Glomerular visceral epithelial cell (primary cell): ENCODE measurements around the gene EFNA5.
A peak's percentile ranks its signal among the peaks of the same experiment; 100 is the strongest.

ENCODE experiments used
- DNase-seq: peaks from one replicate; pipeline ENCODE4 v3.0.0-alpha.2; 2016; ENCODE audit errors: extremely low spot score

EFNA5 gene

DNA sequence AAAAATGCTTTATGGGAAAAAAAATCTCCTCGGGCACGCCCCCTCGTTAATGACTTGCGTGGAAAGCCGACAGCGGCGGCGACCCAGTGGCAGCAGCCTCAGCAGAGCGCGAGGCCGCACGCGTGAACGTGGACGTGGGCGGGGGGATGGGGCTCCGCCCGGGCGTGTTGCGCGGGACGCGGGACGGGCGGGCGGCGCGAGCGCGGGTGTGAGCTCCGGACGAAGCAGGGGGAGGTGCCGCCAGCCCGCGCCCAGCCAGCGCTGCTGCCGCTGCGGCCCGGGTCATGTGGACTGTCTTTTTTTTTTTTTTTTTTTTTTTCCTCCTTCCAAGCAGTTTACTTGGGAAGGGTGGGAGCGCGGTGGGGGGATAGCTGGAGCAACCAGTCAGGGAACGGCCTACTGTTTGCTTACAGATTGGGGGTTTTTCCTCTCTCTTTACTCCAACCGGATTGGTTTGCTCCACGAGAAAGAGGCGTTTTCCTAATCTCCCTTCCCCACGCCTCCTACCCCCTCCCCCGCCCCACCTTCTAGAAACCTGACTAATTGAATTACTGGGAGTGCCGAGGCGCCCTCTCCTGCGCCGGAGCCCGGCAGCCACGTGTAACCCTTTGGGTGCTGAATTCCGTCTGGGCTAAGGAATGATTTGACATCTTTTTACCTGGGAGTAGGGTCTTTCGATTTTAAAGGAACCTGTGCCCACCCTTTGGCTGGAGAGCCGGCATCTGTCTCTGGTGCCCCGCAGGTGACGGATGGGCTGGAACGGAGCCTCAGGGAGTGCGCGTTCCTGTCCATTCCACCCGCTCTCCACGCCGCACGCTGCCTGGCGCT lies 1.7 kb upstream of the EFNA5 start:
- peak; percentile 99 for DNase-seq

DNA sequence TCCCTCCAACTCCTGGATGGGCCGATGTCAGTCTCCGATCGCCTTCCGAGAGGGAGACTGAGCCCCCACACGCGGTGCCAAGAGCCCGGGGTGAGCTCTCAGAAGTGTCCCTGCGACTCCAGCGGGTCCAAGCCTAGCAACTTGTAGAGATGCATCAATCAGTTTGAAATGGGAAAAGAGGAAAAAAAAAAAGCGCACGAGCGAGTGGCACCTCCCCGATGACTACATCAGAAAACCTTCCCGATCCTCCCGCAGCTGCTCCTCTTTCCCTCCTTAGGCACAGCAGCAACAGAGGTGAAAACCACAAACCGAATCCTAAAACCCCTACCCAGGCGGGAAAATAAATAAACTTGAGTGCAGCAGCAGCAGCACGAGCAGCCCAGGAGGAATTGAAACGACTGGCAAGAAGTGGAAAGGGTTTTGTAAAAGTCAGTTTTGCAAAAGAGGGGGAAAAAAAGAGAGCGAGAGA lies 1.0 kb upstream of the EFNA5 start:
- DNase-seq = peak; percentile 88

DNA sequence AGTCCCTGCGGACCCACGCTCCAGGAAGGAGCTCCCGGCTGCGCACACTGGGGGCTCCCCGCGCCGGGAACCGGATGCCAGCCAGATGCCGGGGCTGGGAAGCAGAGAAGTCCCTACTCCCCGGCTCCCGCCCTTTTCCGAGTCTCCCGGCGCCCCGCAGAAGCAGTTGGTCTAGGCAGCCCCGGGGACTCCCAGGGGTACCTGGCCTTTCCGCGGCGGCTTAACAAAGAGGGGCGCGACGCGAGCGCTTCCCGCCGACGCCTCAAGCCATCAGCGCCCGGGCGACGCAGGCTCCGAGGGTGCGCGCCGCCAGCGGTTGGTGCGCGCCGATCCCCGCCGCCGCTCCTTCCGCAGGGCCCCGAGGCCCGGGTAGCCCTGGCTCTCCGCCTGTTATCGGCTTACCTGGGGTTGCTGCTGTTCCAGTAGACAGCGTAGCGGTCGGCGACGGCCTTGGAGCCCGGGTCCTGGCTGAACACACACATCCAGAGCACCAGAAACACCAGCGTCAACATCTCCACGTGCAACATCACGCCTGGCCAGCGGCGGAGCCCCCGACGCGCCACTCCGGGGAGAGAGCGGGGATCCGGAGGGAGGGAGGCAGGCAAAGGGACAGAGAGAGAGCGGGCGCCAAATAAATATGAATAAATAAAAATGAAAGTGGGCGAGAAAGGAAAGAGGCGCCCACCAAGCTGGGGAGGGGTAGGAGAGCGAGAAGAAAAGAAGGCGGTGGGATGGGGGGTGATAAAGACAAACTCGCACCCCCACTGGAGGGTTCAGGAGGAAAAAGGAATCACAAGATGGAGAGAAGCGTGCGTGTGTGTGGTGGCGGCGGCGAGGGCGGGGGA lies 428 bp downstream of the EFNA5 start:
- peak; percentile 53 for DNase-seq

- peak; percentile 66 for DNase-seq
Measured at GRCh38 chr5:107669096-107670031, 1.4 kb downstream of the EFNA5 start.

- DNase-seq = peak; percentile 41
Measured at GRCh38 chr5:107668154-107669095, 2.3 kb downstream of the EFNA5 start.

DNA sequence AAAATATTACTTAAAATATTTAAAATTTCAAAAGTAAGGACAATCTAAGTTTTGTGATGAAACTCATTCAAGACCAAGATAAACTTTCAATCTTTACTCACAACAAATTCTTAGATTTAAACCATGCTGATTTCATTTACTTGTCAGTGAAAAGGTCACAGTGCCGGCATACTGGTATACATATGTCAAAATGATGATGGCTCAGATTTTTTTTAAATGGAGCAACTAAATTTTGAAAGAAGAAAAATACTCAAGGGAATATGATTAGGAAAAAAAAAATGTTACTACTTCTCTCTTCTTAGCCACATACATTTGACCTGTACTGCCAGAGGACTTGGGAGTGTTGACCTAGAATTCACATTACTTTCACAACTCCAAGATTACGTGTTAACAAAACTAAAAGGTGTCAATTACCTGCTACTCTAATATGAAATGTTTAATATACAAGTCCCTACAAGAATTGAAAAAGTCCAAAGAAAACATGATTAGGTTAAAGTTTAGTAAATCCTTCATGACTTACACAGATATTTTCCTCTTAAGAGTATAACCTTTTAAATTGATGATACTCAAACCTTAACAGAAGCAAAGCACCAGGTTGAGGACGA lies 4.6 kb downstream of the EFNA5 start:
- no peak for DNase-seq

- DNase-seq = no peak
Measured at GRCh38 chr5:107665036-107665570, 5.6 kb downstream of the EFNA5 start.

- no peak for DNase-seq
Measured at GRCh38 chr5:107663697-107664096, 7.0 kb downstream of the EFNA5 start.

DNA sequence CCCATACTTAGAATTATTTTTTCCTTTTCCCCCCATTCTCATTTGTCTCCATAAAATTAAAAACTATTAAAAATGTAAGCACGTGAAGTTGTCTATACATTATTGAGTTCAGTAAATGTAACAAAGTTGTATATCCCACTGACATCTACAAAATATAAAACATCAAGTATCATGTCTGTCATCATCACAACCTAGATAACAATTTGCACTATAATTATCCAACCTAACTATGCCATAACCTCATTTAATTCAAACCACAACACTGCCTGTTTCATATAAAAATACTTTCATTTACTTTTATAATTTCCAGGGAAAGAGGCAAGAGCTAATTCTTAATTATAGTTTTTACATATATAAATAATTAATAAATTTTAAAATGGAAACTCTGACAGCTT lies 9.1 kb downstream of the EFNA5 start:
- DNase-seq = no peak

DNA sequence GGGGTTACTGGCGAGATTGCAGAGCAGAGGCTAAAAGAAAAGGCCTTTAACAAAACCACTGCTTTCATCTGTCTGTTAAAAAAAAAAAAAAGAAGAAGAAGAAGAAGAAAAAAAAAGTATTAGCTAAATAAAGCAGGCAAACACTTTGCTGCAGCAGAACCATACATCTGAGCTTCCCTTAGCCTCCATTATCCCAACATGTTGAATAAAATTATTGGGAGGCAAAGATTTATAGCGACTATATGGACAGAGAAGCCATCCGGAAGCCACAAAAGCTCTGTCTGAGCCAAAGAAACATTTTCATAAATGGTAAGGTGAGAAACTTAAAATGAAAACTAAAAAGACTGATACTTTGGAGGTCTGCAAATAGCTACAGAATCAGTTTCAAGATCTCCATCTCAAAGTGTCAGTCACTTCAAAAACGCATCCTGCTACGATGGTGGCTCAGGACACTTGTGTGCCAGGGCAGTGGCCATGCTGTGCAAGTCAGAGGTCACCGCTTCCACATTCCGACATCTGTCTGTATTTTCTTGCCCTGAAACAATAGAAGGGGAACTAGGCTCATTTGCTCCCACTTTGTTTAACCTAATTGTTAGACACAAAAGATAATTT lies 9.6 kb downstream of the EFNA5 start:
- no peak for DNase-seq

DNA sequence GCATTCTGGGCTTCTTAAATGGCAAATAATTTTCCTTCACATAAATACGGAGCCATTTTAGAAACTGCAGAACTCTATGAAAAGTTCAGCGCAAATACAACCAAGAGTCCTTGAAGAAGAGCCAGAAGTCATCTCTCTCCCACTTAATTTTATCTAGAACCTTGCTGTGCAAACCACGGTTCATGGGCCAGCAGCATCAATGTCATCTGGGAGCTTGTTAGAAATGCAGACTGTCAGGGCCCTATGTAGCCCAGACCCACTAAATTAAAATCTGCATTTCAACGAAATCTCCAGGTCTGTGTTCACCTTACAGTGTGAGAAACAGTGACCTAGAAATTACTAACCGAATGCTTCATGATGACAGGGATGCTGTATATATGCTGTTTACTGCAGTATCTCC lies 12.2 kb downstream of the EFNA5 start:
- no peak for DNase-seq

- DNase-seq = no peak
Measured at GRCh38 chr5:107655831-107656230, 14.9 kb downstream of the EFNA5 start.

DNA sequence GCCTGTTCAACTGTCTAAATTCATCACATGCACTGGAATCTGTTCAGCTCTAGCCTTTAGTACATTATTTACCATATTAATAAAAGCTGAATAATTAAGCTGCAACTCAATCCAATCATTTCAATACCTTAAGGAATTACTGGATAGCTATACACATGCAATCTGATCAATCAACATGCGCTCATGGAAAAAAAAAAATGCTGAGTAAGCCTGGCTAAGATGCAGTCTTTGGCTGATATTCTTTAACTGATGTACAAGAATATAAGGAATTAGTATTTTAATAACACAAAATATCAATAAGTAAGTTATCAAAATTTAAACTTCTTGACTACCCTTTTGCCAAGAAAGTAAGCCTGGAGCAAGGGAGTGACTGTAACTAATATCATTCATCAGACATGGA lies 15.9 kb downstream of the EFNA5 start:
- DNase-seq = no peak

DNA sequence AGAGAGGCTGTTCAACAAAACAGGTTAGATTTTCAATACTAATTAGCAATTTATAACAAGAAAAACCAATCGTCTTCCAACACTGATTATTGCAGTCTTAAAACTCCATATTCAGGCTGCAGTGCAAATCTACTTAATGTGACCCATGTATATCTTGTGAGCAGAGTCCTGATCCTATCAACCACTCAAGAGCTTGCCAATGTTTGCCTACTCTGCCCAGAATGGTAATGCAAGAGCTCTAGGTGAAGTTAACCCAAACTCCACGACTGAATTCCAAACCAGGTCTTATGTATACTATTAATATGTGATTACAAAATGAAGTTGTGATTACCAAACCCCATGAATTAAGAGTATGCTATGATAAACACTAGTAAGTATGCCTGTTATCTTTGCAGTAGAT lies 17.1 kb downstream of the EFNA5 start:
- DNase-seq = no peak

GRCh38 chr5:107652839-107653607 lies 17.7 kb downstream of the EFNA5 start:
- DNase-seq = no peak

DNA sequence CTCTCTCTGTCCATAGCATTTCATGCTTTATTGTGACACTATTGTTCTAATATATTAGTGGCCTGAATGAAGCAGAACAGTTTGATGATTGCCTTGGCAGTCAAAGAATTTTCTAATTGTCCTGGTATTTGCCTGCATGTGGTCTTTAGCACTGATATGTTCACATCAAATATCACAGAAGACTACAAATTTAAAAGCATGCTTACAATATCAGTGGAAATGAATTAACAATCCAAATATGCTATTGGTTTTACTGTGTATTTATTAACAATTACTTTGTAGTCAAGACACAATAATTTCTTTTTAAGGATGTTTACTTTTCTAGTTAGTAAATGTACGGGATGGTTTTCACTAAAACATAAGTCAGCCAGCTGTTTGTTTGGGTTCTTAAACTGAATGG lies 18.3 kb downstream of the EFNA5 start:
- DNase-seq = no peak

DNA sequence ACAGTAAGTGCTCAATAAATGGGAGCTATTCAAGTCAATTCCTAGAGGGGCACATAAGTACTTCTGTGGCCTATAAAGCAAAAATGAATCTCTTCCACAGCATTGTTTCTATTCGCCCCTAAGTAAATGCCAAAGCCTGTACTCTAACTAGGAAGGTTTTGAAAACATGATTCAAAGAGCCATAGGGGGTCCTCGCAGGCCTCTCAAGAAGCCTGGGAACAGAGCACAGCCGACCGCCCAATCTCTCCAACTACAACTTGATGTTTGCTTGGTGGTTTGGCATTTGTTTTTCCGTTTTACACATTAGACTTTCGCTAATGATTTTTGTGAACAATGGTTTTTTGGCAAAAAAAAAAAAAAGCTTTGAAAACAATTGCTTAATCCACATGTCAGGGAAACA lies 19.4 kb downstream of the EFNA5 start:
- no peak for DNase-seq

DNA sequence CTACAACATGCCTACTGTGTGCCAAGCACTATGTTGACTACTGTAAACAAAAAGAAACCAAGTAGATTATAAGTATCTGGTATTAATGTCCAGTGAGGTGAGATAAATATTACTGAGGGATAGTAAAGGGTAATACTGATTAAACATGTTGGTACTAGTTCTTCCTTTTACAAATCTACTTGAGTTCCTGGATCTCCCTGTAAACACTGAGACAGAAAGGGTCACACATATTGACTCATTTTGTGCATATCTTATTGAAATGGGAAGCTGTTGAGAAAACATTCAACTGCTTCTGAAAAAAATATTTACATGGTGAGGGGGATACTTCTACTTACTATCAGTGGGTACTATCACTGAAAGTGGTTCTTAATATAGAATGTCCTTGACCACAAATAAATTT lies 24.3 kb downstream of the EFNA5 start:
- no peak for DNase-seq

- DNase-seq = no peak
Measured at GRCh38 chr5:107640568-107640967, 30.2 kb downstream of the EFNA5 start.
